Measurements from ENCODE around the gene STAB2.

Gene STAB2, protein sequence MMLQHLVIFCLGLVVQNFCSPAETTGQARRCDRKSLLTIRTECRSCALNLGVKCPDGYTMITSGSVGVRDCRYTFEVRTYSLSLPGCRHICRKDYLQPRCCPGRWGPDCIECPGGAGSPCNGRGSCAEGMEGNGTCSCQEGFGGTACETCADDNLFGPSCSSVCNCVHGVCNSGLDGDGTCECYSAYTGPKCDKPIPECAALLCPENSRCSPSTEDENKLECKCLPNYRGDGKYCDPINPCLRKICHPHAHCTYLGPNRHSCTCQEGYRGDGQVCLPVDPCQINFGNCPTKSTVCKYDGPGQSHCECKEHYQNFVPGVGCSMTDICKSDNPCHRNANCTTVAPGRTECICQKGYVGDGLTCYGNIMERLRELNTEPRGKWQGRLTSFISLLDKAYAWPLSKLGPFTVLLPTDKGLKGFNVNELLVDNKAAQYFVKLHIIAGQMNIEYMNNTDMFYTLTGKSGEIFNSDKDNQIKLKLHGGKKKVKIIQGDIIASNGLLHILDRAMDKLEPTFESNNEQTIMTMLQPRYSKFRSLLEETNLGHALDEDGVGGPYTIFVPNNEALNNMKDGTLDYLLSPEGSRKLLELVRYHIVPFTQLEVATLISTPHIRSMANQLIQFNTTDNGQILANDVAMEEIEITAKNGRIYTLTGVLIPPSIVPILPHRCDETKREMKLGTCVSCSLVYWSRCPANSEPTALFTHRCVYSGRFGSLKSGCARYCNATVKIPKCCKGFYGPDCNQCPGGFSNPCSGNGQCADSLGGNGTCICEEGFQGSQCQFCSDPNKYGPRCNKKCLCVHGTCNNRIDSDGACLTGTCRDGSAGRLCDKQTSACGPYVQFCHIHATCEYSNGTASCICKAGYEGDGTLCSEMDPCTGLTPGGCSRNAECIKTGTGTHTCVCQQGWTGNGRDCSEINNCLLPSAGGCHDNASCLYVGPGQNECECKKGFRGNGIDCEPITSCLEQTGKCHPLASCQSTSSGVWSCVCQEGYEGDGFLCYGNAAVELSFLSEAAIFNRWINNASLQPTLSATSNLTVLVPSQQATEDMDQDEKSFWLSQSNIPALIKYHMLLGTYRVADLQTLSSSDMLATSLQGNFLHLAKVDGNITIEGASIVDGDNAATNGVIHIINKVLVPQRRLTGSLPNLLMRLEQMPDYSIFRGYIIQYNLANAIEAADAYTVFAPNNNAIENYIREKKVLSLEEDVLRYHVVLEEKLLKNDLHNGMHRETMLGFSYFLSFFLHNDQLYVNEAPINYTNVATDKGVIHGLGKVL (N-terminal part only)

DNA sequence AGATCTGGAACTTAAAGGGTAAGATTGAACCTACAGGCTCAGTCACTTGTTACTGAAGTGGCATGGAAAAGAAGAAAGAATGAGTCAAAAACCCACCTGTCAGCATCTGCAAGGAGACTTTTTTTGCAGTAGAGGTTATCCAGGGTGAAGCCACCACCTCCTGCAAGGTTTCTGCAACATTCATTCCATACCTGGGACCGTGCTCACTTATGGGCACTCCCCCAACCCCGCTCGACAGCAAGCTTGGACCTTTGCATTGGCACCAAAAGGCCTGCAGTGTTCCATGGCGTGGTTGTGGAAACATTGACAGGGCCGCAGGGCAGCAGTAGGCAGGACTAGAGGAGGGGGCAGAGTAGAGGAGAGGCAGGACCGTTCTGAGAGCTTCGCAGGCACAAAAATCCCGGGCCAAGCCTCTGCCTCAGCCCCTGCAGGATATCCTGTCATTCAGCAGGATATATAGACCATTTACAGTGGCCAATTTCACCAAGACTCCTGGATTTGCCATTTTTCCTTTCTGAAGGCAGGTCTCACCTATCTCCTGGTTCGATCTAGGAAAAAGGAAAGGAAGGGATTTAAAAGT, at the start of gene STAB2:
TSS of gene STAB2 (plus strand) at position 483 of the 580 bp plus-strand sequence. CDS start 204 bp downstream, outside the sequence.
- DNase-seq, result no peak

DNA sequence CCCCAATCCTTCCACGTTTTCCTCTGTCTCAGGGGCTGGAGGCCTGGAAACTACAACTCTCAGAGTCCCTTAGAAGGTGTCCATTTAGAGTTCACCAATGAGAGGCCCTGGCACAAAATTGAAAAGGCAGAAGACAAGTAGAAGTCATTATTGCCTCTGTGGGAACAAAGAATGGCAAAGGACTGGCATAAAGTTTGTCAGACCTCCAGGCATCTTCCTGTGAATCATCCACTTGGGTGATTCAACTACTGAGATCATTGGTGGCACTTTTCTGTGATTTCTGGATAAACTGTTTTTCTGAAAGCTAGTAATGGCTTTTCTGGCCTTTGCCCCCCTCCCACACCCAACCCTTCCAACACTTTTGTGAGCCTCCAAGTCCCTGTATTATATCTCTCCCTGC, 48.7 kb upstream of the STAB2 start:
- DNase-seq, result no peak

DNA sequence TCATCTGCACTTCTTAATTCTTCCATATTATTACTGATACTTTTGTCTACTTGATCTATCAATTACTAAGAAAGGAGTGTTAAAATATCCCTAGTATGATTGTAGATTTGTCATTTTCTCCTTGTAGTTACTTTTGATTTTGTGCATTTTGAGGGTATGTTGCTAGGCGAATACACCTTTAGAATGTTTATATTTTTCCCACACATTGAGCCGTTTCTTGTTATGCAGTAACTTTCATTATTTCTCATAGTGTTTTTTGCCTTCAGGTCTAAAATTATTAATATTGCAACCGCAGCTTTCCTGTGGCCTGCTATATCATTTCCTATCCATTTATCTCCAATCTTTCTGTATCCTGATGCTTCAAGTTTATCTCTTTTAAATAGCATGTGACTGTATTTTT, 46.8 kb upstream of the STAB2 start:
- DNase-seq, result no peak

DNA sequence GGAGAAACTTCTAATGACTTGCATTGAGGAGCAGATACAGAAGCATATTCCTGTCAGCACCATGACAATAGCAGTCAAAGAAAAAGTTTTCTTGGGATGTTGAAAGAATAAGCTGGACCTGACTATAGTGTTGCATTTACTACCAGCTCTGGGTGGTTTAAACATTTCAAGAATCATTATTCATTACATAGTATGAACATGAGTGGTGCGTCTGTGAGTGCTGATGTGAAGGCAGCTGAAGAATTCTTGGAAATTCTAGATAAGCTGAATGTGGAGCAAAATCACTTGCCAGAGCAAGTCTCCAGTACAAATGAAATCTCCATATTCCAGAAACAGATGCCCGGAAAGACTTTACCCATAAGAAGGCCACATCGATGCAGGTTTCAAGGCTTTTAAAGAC, 45.0 kb upstream of the STAB2 start:
- no peak for DNase-seq

DNA sequence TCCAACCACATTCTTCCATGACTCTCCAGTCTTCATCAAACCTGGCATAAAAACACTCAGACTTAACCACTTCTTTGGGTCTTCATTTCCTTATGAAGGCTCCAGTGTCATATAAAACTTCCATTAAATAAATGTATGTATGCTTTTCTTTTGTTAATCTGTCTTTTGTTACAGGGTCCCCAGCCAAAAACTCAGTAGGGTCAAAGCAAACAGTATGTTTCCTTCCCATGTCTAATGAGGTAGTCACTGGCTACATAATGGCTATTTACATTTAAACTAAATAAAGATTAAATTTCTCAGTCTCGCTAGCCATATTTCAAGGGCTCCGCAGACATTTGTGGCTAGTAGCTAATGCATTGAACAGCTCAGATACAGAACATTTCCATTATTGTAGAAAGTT, 40.1 kb upstream of the STAB2 start:
- no peak for DNase-seq

DNA sequence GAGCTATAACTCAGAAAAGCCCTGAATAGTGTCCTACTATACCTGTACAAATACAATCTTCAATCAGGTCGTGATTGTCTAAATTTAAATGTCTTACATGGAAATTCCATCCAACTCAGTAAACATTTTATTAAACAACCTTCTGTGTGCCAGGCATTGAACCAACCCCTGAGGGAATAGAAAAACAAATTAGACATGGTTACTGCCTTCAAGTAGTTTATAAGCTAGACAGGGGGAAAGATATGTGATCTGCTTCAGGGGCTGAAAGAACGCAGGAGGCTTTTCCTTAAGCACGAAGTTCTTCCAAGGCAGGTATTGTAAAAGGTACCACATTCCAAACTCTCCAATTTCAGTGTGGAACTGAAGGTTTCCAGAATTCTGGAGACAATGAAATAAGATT, 39.7 kb upstream of the STAB2 start:
- DNase-seq, result no peak

DNA sequence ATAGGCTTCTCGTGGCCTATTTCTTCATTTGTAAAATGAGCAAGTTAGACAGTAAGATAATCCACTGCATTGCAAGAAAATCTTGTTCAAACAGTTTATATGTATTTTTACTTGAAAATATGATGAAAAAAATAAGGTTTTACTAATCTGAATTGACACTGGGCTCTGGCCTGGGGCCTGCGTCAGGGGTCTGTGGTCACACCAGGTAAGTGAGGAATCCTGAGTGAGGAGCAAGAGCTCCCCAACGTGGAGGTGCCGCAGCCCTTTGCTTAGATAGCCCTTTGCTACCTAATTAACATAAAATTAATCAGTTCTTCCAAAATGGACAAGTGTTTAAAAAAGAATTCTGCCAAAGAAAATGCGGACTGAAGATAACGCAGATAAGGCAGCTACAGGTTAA, 39.1 kb upstream of the STAB2 start:
- no peak for DNase-seq

DNA sequence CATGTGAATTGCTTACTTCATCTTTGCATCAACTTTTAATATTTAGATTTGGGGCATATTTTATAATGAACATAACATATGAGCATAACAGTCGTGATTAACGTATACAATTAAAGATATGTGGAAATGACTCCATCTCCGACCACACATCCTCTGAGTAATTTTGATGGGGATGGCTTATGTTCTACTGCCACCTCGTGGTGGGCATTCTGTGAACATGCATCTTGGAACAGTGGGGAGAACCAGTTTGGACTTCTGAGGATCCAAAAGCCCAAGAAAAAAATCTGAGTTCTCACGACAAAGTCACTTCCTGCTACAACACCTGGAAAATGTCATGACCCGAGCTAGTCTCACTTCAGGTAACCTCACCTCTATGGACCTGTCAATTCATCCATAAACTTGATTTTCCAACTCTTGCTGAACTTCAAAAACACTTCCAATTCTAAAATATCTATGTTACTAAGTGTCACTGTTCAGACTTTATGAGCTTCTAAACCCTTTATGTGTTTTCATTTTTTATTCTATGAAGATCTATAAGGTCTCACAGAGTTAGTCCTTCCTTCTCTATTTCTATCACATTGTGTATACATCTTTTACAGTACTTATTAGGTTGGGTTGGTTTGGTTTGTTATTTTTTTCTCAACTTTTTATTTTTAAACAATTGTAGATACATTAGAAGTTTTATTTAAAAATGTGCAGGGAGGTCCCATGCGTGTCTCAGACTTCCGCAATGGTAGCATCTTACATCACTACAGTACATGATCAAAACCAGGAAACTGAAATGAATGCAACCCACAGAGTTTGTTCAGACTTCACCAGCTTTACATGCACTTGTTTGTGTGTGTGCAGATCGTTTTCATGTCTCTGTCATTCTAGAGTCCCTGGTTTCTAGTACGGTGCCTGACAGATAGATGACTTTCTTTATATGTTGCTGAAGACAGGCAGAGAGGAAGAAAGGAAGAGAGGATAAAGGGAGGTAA, 38.2 kb upstream of the STAB2 start:
- DNase-seq, result peak; percentile 70

DNA sequence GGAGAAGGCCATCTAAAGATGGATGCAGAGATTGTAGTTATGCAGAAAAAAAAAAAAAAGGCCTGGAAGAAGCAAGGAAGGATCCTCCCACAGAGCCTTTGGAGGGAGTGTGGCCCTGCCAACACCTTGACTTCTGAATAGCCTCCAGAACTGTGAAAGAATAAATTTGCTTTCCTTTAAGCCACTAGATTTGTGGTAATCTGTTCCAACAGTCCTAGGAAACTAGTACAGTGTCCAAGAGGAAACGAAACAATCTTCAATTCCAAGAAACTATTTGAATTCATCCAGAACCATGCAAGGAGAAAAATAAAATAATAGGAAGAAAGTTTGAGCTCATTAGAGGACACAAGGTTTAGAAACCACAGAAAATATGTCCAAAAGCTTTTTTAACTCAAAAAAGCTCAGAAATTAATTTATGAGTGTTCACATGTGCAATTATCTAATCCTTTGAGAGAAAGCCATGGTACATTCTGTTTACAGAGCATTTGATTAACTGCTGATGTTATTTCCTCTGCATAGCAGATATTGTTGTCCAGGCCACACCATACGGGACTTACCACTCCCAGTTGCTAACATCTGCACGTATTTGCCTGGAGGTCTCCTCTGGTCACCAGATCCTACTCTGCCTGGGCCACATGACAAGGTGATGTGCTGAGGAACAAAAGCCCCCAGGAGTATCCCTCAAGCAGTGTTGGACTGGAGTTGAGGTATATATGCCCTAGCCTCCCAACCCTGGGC, 30.0 kb upstream of the STAB2 start:
- no peak for DNase-seq

DNA sequence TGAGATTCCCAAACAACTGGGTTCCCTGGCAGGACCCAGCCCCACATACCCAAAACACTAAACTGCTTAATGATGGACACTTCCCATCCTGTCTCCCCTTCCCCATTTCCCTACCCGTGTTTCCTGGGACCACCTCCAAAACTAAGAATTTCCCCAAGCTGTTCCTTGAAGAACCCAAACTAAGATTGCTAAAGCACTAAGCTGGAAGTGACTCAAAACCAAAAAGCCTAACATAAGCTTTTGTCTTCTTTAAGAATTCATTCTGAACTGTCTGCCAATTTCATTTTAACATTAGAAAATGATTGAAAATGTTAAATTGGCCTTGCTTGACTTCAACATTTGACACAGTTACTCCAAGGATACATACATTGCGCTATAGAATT, 29.5 kb upstream of the STAB2 start:
- DNase-seq, result no peak

DNA sequence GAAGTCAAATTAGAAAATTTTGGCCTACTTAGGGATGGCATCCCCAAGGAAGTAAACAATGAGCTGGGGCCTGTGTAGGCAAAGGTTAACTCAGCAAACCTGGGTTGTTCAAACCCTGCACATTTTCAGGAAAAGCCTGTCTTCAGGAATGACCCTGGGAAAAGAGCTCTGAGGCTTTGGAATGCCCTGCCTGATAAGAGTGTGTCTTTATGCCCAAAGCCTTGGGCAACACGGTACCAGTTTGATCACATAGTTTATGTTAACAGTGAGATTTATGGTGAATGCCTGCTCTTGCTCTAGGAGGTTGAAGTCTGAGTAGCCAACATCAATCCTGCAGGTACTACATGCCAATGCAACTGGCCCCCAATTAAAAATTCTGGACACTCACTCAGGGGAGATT, 28.2 kb upstream of the STAB2 start:
- no peak for DNase-seq

DNA sequence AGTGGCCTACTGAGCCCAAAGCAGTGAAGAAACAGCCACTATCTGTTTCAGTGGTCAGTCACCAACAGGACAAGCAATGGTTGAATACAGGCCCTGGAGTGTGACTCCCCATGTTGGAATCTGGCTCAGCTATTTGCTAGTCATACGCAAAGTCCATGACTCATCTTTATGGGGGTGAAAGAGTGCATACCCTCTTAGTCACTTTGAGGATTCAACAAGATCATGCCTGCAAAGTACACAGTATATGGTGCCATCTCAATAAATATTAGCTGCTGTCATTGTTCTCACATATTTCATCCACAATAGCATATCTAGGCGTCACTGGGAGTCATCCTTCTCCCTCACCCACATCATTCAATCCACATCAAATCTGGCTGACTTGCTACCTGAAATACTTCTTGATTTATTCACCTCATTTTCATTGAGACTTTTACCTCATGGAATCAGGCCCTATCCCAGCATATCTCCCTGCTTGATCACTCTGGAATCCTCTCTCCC, 26.4 kb upstream of the STAB2 start:
- no peak for DNase-seq

DNA sequence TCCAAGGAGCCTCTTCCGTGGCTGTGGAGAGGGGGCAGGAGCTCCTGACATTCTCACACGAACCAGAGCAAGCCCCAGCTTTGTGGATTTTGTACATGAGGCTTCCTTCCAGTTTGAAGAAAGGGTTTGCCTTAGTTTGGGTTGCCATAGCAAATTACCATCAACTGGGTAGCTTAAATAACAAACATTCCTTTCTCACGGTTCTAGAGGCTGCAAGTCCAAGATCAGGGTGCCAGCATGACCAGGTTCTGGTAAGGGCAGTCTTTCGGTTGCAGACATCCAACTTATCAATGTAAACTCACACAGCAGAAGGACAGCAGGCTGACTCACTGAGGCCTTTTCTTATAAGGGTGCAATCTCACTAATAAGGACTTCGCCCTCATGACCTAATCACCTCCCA, 25.9 kb upstream of the STAB2 start:
- no peak for DNase-seq

DNA sequence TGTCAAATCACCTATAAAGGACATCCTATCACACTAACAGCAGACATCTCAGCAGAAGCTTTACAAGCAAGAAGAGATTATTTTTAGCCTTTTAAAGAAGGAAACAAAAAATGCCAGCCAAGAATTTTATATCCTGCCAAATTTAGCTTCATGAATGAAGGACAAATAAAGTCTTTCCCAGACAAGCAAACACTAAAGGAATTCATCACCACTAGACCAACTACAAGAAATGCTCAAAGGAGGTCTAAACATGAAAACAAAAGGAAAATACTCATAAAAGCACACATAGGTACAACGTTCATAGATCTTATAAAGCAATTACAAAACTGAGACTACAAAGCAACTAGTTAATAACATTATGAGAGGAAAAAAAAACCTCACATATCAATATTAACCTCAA, 20.7 kb upstream of the STAB2 start:
- no peak for DNase-seq

DNA sequence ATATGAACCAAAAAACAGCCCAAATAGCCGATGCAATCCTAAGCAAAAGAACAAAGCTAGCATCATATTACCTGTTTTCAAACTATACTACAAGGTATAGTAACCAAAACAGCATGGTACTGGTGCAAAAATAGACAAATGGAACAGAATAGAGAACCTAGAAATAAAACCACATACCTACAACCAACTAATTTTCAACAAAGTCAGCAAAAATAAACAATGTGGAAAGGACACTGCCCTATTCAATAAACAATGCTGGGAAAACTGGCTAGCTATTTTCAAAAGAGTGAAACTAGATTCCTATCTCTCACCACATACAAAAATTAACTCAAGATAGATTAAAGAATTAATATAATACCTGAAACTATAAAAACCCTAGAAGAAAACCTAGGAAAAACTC, 17.8 kb upstream of the STAB2 start:
- no peak for DNase-seq

DNA sequence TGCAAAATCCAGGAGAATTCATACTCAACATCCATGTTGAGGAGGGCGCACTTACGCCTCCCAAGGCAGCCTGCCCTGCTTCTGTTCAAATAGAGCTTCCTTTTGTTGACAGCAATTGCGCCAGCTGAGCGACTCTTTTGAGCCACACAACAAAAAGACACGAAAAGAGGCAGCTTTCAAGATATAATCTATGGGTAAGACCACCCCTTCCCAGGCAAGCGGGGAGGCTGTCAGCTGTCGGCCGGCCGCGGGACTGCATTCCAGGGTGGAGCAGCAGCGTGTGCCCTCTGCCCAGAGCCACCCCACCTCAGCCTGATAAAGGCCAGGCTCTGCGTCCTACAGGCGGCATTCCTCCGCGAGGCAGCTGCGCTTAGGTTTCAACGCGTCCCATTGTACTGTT, 15.8 kb upstream of the STAB2 start:
- DNase-seq, result no peak

DNA sequence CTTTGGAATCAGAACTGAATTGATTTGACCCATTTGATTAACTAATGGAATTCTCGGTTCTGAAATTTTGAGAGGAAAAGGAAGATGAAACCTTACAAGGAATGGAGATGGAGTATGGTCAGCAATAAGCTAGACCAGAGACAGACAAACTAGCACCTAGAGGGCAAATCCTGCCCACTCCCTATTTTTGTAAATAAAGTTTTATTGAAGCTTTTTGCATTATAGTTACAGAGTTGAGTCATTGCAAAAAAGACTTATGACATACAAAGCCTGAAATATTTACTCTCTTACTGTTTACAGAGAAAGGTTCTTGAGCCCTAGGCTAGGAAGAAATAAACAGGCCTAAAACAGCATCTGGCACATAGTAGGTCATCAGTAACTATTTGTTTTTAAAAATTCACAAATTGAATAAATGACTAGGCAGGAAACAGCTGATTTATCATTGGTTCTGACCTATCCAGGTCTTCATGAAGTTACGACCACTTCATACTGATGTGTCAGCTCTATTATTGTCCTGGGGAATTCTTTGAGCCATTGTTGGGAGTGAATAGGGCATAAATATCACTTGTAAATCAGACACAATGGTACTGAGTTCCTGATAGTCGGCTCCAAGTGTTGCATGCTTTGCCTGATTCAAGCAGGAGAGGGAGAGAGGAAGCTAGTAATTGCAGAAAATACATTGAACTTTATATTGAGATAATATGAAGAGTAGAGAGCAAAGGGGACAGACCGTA, 14.6 kb upstream of the STAB2 start:
- DNase-seq, result no peak

DNA sequence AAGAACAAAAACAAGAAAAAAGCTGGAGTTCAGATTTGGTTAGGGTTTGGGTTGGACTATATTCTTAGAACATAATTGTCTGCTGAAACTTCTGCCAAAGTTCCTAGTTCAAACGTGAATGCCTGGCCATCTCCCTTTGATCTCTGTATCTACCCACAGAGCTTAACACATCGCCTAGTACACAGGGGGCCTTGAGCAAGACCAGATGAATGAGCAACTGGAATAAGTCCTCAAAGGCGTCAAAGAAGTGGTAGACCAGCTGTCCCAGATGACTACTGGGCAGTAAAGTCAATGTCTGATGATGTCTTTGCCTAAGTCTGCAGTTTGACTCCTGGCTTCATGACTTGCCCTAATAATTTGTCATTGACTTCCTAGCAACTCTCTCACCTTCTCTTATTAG, 13.9 kb upstream of the STAB2 start:
- no peak for DNase-seq

DNA sequence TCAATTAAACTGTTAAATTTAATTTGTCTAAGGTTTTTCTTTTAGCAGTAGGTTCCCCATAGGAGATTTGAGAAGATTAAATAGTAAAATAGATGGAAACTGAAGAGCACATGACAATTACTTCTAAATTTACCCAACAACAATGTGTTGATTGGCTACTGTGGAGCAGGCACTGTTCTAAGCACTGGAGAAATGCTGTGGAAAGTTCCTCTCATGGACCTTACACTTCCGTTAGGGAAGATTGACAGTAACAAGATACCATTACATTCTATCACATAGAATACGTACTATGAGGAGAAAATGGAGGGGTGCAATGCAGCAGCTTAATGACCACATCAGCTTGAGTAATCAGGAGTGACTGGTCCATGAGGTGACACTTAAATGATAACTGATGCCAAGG, 8.1 kb upstream of the STAB2 start:
- DNase-seq, result no peak

DNA sequence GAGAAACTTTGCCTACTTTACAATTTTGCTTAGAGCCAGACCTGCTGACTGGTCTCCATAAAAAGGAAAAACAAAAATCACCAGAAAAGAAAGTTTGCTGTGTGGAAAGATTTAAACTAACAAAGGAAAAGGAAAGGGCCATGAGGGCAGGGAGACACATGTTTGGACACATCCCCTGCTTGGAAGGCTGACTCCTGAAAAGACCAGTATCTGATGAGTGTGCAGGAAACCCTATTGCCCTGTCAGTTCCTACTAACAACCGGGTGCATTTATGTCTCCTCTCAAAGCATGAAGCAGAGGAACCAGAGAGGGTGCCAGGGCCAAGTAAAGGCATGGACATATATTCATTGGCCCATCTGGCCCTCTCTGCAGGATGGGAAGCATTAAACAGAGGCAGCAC, 7.0 kb upstream of the STAB2 start:
- DNase-seq, result no peak
